Measurements from ENCODE around the gene MTFP1.
A peak's percentile ranks its signal among the peaks of the same experiment; 100 is the strongest.
"Not testable (repeated sequence)": the region's sequence is repeated elsewhere in the genome, so short reads cannot be mapped to it uniquely, and the experiment has no call there.

MTFP1 gene

GRCh38 chr22:30402028-30402765 lies 23.4 kb upstream of the MTFP1 start:
- peak; percentile 71 for DNase-seq

DNA sequence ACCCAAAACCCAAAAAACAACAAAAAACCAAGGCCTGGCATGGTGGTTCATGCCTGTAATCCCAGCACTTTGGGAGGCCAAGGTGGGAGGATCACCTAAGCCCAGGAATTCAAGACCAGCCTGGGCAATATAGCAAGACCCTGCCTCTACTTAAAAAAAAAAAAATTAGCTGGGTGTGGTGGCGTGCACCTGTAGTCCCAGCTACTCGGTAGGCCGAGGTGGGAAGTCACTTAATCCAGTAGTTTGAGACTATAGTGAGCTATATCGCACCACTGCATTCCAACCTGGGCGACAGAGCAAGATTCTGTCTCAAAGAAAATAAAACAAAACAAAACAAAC lies 22.8 kb upstream of the MTFP1 start:
- DNase-seq = not testable (repeated sequence)

GRCh38 chr22:30404307-30404706 lies 21.3 kb upstream of the MTFP1 start:
- no peak for DNase-seq

- DNase-seq = no peak
Observed at GRCh38 chr22:30405731-30406130, 19.8 kb upstream of the MTFP1 start.

DNA sequence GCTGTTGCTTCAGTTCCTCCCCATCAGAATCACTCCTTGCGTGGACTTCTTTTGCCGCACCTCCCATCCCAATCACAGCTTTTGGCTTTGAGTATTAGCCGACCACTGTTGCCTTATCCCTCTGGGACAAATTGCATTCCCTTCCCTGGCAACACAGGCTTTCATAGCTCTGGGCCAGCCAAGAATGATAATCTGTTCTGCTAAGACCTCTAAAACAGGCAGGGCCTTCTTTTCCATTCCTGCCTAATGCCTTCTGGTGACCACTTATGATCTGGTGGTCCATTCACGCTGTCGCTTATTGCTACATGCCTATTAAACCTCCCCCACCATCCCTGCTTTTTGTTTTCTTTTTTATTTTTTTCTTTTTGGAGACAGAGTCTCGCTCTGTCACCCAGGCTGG lies 19.2 kb upstream of the MTFP1 start:
- no peak for DNase-seq

DNA sequence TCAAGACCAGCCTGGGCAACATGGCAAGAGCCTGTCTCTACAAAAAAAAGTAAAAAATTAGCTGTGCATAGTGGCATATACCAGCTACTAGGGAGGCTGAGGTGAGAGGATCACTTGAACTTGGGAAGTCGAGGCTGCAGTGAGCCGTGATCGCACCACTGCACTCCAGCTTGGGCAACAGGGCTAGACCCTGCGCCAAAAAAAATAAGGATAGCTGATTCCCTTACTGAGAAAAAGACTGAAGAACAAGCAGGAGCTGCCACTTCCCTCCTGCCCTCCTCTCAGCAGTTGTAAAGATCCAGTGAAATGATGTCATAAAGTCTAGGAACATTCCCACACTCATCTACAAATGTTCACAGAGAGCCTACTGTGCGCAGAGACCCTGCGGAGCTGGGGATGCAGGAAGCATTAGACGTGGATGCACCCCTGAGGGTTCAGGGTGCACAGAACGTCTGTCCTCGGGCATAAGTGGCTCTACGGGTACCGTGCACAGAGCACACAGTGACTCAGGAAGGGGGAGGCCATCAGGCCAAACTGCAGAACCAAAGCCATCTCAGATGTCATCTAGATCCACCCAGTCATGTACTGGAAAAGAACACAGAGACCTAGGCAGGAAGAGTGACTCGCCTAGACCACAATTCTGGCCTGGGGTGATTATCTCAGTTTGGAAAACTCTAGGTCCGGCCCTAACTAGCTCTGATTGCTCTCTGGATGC lies 17.0 kb upstream of the MTFP1 start:
- DNase-seq = peak; percentile 63

GRCh38 chr22:30411780-30412179 lies 13.8 kb upstream of the MTFP1 start:
- DNase-seq = no peak

DNA sequence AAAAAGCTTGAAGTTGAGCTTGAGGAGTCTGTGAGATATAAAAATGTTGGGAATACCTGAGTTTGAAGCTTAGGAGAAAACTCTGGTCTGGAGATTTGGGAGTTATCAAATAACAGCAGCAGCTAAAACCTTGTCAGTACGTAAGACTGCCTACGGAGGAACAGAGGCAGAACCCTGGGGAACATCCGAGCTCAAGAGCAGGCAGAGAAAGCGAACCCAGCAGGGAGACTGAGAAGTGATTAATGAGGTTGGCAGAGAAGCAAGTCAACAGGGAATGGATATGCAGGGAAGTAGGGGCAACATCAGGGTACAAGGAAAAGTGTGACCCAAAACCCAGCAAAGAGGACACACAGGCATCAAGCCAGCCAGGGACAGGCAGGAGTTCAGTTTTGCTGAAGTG lies 12.6 kb upstream of the MTFP1 start:
- DNase-seq = no peak

- no peak for DNase-seq
Observed at GRCh38 chr22:30413745-30414524, 11.6 kb upstream of the MTFP1 start.

DNA sequence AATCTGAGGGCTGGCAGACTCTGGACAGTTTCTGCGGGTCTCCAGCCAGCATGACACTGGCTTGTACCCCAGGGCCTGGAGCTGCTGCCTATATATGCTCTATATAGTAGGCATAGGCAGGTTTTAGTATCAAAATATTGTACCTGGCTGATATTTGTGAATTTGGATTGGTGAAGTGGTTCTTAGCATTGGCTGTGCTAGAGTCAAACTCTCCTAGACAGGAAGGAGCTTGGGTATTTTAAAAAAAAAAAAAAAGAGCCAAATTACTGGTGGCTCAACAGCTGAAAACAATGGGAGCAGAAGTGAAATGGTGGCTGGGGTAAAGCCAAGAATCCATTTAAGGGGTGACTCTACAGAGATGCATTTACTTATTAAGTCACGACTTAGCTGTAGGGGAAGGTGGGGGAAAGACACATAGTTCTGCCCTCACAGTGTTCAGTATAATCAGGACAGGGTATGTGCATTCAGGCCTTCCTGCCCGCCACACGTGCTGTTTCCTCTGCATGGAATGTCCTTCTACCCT lies 11.0 kb upstream of the MTFP1 start:
- no peak for DNase-seq

DNA sequence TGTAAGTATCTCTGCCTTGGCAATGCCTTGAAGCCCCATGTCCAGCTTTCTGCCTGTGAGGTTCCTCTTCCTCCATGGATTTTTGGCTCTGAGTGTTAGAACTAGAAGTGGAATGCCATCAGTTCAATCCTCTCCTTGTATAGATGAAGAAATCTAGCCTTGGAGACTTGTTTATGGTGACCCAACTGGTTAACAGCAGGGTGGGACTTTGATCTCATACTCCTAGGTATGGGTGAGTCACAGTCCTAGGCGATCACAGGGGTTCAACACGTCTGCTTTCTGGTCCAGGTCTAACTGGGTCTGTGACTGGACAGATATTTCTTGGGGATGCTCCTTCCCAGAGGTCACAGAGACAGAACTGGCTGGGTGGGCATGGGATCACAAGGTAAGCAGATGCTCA lies 9.2 kb upstream of the MTFP1 start:
- DNase-seq = no peak

DNA sequence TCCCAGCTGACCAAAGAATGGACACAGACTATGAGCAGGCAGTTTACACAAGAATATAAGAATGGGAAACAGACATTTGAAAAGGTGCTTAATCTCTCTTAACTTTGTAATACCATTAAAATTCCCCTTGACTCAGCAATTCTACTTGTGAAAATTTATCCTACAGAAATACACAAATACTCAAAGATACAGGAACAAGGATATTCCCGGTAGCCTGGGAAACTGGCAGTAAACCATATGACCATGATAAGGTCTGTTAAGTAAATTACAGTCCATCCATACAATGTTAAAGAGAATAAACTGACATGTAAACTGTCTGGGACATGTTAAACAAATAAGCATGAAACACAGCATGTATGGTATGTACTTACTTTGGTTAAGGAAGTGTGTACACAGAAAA lies 8.7 kb upstream of the MTFP1 start:
- no peak for DNase-seq

DNA sequence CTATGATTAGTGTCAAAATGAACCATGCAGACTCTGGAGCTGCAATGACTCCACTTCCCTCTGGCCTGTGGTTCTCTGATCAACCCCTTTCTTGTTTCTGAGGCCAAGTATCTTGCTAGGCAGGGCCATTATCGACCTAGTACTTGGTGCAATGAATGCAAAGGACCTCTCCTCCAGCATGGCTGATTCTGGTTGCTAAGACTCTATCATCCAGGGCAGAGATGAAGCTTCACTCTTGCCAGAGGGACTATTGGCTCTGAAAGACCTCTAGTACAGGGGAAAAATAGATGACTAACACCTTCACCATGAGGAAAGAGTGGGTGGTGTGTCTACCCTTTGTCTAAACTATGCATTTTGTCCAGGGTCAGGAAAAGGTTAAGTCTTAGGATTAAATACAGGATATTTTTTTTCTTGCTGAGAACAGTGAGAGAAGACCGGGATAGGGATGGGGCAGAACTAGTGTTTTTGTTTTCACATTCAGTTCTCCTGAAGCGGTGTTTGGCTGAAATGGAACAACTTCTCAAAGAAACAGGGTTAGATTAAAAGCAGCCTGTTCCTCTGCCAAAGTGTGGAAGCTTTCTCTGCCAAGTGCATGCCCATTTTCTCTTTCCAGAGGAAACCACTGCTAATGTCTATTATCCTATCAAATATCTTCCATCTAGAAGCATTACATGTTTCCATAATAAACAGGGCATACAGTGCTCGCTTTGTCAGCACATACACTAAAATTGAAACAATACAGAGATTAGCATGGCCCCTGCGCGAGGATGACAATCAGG lies 5.0 kb upstream of the MTFP1 start:
- DNase-seq = peak; percentile 67

GRCh38 chr22:30421695-30422480 lies 3.7 kb upstream of the MTFP1 start:
- peak; percentile 98 for DNase-seq

DNA sequence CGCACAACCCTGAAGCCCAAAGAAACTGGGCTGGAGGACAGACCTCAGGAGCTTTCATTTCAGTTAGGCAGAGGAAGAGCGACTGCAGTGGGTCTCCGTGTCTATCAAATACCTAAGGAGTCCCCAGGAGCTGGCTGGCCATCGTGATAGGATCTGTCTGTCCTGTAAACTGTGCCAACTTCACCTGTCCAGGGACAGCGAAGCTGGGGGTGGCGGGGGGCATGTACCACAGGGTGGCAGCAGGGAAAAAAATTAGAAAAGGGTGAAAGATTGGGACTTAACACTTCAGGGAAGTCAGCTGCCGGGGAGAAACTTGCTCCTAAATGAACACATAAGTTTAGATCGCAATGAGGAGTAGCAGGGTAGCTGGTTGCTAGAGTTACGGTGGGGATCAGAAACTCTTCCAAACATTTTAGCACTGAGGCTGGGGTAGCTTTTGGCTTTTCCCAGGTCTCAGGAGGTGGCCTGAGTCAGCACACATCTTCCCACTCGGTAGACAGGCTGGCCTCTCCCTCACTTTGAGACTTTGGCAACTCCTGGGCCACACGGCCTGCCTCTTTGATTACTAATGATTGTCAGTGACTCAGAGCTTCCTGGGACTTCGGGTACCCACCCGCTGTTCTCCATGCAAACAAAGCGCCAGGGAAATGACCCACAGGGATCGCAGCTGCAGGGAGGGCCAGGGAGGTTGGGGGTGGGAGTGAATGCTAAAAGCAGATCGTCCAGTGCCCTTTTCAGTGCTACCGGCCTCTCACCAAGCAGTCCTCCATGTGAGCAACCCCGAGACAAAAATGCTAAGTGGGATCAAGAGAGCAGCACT lies 2.9 kb upstream of the MTFP1 start:
- peak; percentile 85 for DNase-seq

DNA sequence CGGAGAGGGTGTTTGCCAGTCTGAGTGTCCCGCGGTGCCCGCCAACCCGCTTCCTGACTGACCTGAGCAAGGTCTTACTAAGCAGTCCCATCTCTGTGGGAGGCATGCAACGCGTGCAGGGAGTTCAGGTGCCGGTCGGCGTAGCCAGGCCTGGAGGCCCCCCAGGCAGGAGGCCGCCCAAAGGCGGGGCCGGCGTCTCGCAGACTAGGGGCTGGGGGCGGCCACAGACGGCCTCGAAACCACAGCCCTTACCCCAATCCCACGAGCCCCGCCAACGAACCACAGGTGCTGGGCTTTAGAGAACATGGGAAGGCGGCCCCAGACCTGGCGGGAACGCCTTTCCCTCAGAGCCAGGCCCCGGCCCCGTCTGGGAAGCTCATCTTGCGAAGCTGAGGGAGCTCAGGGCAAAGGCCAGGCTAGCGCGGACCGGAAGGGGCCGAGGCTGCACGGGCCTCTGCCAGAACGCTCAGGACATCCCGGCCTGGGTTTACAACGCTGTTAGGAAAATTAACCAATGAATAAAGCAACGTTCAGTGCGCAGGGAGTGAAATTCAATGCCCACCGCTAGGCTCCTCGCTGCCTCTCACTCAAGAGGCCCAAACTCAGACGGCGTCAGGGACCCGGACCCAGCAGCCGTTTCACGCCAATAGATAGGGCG lies 2.1 kb upstream of the MTFP1 start:
- no peak for DNase-seq

DNA sequence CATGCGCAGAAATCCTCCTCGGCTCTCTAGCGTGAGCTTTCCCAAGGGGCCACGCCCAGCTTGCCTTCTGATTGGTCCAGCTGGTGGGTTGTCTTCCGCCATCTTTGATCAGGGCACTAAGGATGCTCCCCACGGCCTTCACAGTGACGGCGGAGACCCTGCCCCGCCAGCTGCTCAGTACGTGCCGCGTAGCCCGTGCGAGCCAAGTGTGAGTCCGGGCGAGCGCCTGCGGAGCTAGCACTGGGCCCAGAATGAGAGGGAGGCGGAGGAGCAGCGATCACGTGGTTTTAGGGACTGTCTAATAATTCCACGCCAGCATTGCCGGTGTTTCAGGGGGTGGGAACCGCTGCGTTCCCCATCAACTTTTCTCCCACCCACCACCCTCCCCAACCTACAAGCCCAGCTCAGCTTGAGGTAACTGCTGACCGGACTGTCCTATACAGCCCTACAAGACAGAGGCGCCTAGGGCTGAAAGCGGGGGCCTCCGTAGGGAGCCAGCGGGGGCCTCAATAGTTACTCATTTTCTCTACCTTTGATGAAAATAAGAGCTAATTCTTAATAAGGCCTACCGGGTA lies 1.5 kb upstream of the MTFP1 start:
- DNase-seq = peak; percentile 100

GRCh38 chr22:30424534-30425326 lies 838 bp upstream of the MTFP1 start:
- peak; percentile 70 for DNase-seq

DNA sequence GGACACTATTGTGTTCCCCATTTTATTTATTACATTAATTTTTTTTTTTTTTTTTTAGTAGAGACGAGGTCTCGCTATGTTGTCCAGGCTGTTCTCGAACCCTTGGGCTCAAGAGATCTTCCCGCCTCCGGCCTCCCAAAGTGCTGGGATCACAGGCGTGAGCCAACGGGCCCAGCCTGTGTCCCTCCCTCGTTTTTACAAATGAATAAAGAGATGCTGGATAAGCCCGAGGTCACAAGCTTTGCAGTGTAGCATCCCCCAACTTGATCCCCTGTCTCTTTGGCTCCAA lies 297 bp upstream of the MTFP1 start:
- peak; percentile 75 for DNase-seq
